DMS79 (cell line): Measurements from ENCODE around the gene FSTL4.

Source experiments
- DNase-seq: peaks from one replicate; lab custom pipeline; 2025; lab: John Stamatoyannopoulos, UW

FSTL4 gene

GRCh38 chr5:133610489-133611356 is 1.6 kb downstream of the FSTL4 start:
- DNase-seq = no peak

- no peak for DNase-seq
These were observed 4.9 kb downstream of the FSTL4 start for GRCh38 chr5:133607451-133607850.

DNA sequence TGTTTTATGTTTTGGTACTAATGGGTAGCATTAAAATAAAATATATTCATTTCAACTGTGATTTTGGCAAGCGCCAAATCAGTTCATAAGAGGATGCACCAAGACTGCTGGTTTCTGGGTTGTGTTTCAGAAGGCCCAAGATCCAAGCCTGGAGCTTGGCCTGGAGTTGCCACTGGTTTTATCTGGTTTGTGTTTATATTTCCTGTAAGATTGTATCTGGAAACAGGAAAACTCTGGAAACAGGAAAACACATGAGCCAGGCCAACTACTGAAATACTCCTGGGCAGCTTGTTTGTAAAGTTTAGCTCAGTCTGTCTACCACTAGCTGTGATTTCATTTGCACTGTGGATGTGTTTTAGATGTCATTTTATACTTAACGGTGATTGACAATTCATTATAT is 5.5 kb downstream of the FSTL4 start:
- no peak for DNase-seq

DNA sequence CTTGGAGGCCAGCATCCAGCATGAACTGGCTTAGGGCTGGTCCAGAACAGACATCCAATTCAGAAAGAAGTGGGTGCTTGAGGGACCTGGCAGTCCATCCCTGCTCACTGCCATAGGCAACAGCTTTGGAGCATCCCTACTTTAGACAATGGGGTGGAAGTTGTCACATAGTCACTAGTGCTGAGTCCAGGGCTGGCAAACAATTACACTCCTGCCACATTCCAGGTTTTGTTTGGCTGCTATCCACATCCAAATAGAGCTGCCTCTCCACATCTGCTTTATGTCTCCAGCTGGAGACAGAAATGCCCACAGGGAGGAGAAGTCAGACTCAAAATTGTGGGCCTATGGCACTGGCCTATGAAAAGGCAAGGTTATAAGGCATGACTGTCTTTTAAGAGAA is 7.0 kb downstream of the FSTL4 start:
- DNase-seq = no peak

- DNase-seq = no peak
These were observed 8.6 kb downstream of the FSTL4 start for GRCh38 chr5:133603711-133604110.

GRCh38 chr5:133602835-133603380 is 9.4 kb downstream of the FSTL4 start:
- peak; percentile 3 for DNase-seq

DNA sequence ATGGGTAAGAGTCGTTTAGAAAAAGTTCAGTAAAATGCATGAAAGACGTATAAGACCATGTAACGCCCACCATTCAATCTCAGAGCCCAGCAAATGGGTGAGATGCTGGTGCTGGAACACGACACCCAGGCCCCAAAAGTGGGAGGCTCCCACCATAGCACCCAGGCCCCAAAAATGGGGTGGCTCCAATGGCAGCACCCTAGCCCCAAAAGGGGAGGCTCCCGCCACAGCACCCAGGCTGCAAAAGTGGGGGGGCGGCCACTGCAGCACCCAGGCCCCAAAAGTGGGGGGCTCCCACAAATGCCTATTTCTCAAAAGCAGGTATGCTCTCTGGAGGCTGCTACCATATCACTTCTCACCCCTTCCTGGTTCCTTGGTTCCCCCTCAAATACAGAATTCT is 12.7 kb downstream of the FSTL4 start:
- DNase-seq = no peak

GRCh38 chr5:133599044-133599443 is 13.3 kb downstream of the FSTL4 start:
- no peak for DNase-seq

GRCh38 chr5:133596049-133596448 is 16.3 kb downstream of the FSTL4 start:
- DNase-seq = no peak

DNA sequence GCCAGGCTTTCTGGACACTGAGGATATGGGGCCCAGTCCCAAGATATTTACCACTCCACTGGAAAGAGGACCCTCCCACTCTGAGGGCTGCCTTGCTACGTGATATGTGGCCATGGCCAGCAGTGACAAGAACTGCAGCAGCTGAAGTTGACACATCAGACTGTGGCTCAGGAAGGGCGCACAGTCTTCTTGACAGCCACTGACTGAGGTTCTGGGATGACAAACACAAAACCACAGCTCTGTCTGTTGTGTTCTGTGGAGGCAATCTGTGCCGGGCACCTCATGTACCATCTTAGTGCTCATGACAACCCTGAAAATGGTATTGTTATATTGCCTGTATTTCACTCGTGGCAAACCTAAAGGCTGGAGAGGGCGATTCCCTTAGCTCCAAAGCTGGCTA is 16.9 kb downstream of the FSTL4 start:
- DNase-seq = no peak

GRCh38 chr5:133589286-133589685 is 23.1 kb downstream of the FSTL4 start:
- no peak for DNase-seq

GRCh38 chr5:133582971-133583370 is 29.4 kb downstream of the FSTL4 start:
- no peak for DNase-seq

DNA sequence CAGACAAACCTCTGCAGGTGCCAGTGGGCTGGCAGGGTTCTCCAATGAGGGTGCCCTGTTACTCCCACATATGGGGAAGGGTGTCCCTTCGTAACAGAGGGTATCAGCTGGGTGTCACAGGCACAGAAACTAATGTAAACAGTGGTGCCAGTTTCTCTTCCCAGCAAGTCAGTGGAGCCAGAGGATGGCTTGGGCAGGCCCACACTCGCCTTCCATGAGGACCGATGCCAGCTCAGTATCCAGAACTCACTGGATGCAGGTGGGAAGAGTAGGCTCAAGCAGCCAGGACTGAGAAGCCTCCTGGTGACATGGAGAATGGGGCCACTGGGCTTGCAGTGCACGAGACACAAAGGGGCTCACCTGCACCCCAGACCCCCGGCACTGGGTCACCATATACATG is 30.4 kb downstream of the FSTL4 start:
- no peak for DNase-seq

- DNase-seq = no peak
These were observed 31.0 kb downstream of the FSTL4 start for GRCh38 chr5:133581348-133581747.

- DNase-seq = no peak
These were observed 31.7 kb downstream of the FSTL4 start for GRCh38 chr5:133580618-133581017.

DNA sequence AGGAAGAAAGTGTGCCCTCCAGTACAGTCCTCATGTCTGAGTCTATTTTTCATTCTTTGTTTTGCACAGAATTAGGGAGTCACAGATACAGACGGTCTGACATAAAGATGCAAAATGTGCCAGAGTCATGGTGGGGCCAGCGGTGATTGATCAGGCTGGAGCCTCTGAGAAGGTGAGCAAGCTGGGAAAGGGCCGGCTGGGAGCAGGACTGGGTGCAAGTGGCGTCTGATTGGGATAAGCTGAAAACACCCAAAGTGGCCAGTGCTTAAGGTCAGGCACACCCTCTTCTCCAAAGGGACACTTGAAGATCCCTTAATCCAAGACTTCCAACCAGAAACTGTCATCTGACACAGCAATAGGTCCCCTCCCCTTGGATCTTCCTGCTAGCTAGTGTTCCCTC is 32.6 kb downstream of the FSTL4 start:
- no peak for DNase-seq

DNA sequence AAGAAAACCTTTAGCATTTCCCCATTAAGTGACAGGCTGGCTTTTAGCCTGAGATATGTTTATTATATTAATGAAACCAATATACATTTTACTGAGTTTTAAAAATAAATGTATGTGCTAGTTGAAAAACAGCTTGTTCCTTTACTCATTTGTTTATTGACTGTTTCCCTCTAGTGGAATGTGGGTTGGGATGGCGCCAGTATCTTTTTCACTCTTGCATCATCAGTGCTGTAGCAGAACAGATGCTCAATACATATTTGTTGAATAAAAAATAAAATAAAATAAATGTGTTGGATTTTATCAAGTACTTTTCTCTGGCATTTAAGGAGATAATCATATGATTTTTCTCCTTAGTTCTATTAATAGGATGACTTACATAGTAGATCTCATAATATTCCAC is 43.0 kb downstream of the FSTL4 start:
- DNase-seq = no peak

DNA sequence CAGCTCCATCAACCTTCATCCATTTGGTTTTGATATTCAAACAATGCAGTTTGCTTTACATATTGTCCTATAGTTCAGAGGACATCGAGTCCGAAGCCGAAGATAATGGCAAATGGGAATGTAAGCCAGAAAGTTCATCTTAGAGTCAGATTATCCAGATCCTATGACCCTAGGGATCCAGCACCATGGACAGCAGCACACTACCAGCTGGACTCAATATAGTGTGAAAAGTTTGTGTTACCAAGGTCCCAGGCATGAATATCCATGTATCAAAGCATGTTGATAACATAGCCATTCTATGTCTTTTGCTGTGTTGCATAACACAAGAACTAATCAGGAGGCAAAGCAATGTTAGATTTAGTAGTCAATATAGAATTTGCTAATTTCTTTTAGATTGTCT is 46.3 kb downstream of the FSTL4 start:
- no peak for DNase-seq

DNA sequence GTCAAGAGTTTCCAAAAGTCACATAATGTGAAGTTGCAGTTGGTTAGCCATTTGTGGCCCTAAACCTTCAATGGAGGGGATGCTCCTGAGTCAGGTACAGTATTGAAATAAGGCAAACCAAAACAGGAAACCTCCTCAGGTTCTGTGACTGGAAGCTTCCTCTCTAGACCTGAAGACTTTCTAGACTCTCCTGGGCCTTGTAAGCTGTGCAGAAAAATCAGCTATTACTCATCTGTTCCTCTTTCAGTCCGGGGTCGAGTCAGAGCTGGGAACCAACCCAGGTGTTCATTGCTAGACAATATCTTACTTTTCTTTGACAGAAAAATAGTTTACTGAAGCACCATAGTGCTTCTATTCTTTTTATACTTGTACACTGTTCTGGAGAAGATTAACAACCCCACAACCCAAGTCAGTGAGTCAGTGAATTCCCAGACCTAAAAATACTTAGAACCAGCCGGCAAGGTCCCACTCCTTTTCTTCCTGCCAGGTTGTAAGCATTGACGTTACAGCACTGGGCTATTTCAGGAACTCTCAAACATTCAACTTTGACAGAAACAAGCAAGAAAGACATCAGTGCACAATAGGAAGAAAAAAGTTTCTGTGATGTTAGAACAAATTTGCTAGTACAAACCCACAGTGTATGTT is 47.3 kb downstream of the FSTL4 start:
- no peak for DNase-seq

- no peak for DNase-seq
These were observed 49.8 kb downstream of the FSTL4 start for GRCh38 chr5:133562554-133562953.

DNA sequence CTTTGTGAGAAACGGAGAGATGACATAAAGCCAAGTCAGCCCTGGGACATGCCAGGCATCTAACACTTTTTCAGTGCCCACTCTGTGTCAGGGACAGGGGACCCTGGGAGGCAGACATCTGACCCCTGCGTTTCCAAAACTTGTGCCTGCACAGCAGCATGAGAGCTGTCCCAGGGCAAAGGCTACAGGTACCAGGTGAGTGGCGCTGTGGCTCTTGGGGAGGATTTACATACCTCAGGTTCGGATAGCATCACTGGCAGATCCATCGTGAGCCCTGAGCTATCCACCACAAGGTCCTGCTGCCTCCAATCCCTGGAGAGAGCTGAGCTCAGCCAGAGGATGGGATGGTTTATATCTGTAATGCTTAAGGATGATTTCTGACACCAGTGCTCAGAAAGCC is 52.4 kb downstream of the FSTL4 start:
- DNase-seq = no peak

DNA sequence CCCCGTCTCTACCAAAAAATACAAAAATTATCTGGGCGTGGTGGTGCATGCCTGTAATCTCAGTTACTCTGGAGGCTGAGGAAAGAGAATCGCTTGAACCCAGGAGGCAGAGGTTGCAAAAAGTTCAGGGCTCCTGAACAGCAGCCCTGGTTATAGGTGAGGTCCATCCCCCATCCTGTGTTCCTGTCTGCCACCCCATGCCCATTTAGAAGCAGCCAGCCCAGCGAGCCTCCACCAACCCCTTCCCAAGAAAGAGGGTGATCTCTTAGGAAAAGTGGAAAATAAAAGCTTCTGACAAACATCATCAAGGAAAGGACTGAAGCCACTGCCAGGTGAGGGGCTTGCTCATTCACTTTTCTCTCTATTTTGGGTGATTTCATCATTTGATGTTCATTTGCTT is 55.8 kb downstream of the FSTL4 start:
- no peak for DNase-seq

- DNase-seq = no peak
These were observed 58.1 kb downstream of the FSTL4 start for GRCh38 chr5:133554279-133554678.
